Stimulated activated naive CD8-positive, alpha-beta T cell treated with anti-CD3 and anti-CD28 coated beads, Interleukin-15, Interleukin-2, amounts not matched to agents 100 ng/mL and 50 ng/mL, for 24 hours (primary cell): Measurements from ENCODE around the gene AKT3.
A peak's percentile ranks its signal among the peaks of the same experiment; 100 is the strongest.
"Not testable (repeated sequence)": the region's sequence is repeated elsewhere in the genome, so short reads cannot be mapped to it uniquely, and the experiment has no call there.

Experiments used
- H3K27ac Mint-ChIP-seq: one replicate; pipeline ENCODE4 v1.8.0; 2021; ENCODE audit warnings: mild to moderate bottlenecking, mixed read lengths
- H3K27me3 Mint-ChIP-seq: one replicate; pipeline ENCODE4 v1.8.0; 2021; ENCODE audit warnings: mixed read lengths
- H3K36me3 Mint-ChIP-seq: one replicate; pipeline ENCODE4 v1.8.0; 2021; ENCODE audit warnings: low read depth, mixed read lengths
- H3K4me1 Mint-ChIP-seq: one replicate; pipeline ENCODE4 v1.8.0; 2021; ENCODE audit warnings: low read depth, mixed read lengths
- H3K4me3 Mint-ChIP-seq: one replicate; pipeline ENCODE4 v1.8.0; 2021; ENCODE audit warnings: mild to moderate bottlenecking, mixed read lengths
- H3K9me3 Mint-ChIP-seq: one replicate; pipeline ENCODE4 v1.8.0; 2021; ENCODE audit warnings: mixed read lengths

The AKT3 gene

DNA sequence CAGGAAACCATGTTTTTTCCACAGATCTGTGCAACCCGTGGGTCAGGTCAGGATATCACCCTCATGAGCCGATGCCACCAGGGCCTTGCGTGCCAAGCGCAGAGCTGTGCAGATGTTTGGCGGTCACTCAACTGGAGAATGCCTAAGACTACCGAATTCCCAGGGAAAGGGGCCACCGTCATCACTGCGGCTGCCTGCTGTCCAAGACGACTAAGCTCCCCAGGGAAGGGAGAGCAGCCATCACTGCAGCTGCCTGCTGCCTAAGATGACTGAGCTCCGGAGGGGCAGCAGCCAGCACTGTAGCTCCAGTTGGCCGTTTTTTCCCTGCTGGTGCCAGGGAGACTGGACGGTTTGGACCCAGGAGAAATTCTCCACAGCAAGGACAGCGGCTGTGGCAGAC is 31.1 kb downstream of the AKT3 start:
- H3K4me1 Mint-ChIP-seq, result peaks cover 29% of the 10 kb centered on the region
- H3K27me3 Mint-ChIP-seq, result no peaks in the 10 kb centered on the region
- H3K9me3 Mint-ChIP-seq, result peaks cover 42% of the 10 kb centered on the region
- no peak overlapping the region for H3K4me3 Mint-ChIP-seq
- H3K27ac Mint-ChIP-seq, result no peak overlapping the region
- H3K36me3 Mint-ChIP-seq, result peaks cover 73% of the 10 kb centered on the region

DNA sequence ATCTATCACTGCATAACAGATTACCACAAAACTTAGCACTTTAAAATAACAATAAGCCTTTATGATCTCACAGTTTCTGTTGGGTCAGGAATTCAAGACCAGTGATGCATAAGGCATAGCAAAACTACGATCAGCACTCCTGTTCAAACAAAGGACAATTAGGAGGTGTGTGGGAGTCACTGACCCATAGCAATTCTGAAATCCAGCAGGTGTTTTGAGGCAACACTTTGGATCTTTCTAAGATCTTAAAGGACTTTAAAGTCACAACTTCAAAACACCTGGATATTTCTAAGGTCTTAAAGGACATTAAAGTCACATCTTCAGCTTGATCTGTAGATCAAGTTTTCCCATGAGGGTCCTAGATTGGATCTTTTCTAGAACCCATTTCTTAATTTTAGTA is 35.3 kb downstream of the AKT3 start:
- Mint-ChIP-seq H3K27me3 (no peaks in the 10 kb centered on the region), H3K4me3 (no peak overlapping the region), H3K36me3 (peaks cover 53% of the 10 kb centered on the region), H3K27ac (no peak overlapping the region), H3K9me3 (peaks cover 20% of the 10 kb centered on the region), H3K4me1 (peaks cover 16% of the 10 kb centered on the region)

DNA sequence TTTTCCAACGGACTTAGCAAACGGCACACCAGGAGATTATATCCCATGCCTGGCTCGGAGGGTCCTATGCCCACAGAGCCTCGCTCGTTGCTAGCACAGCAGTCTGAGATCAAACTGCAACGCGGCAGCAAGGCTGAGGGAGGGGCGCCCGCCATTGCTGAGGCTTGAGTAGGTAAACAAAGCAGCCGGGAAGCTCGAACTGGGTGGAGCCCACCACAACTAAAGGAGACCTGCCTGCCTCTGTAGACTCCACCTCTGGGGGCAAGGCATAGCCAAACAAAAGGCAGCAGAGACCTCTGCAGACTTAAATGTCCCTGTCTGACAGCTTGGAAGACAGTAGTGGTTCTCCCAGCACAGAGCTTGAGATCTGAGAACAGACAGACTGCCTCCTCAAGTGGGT is 42.7 kb downstream of the AKT3 start:
- H3K27ac Mint-ChIP-seq, result not testable (repeated sequence)

GRCh38 chr1:243806310-243806709 is 43.7 kb downstream of the AKT3 start:
- Mint-ChIP-seq H3K9me3 (peaks cover 6% of the 10 kb centered on the region), H3K36me3 (peaks cover 42% of the 10 kb centered on the region), H3K27me3 (no peaks in the 10 kb centered on the region), H3K4me1 (peaks cover 70% of the 10 kb centered on the region), H3K27ac (no peak overlapping the region), H3K4me3 (no peak overlapping the region)

More for the DNA sequence above, 42.7 kb downstream of the AKT3 start:
- Mint-ChIP-seq H3K4me1 (peaks cover 67% of the 10 kb centered on the region), H3K36me3 (peaks cover 47% of the 10 kb centered on the region)
- not testable (repeated sequence) for H3K9me3 Mint-ChIP-seq, H3K4me3 Mint-ChIP-seq, H3K27me3 Mint-ChIP-seq

DNA sequence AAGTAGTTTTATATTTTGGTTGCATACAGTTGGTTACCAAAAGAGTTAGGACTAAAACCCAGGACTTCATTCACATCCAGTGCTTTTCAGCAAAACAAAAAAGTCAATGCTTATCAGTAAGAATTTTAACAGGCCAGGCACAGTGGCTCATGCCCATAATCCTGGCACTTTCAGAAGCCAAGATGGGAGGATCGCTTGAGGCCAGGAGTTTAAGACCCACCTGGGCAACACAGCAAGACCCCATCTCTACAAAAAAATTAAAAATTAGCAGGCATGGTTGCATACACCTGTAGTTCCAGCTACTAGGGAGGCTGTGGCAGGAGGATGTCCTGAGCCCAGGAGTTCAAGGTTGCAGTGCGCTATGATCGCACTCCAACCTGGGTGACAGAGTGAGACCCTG is 47.3 kb downstream of the AKT3 start:
- peaks cover 64% of the 10 kb centered on the region for H3K4me1 Mint-ChIP-seq
- peaks cover 30% of the 10 kb centered on the region for H3K36me3 Mint-ChIP-seq
- H3K9me3 Mint-ChIP-seq, result peaks cover 5% of the 10 kb centered on the region
- H3K27me3 Mint-ChIP-seq, result no peaks in the 10 kb centered on the region
- no peak overlapping the region for H3K4me3 Mint-ChIP-seq
- no peak overlapping the region for H3K27ac Mint-ChIP-seq

DNA sequence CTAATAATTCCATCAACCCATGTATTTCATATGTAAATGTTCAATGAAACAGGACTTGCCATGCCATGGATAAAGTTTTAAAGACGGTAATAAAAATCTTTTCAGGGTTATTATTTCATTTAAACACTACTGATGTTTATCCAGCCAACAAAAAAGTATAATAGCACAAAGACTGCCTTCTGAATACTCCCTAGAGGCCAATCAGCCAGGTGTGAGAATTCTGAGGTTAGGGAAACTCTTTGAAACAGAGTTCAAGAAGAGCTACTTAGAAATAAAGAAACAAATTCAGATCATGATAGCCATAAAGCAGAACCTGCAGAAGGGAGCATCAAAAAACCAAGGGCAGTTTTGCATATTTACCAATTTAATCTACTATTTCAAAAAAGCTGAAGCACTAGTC is 48.7 kb downstream of the AKT3 start:
- no peak overlapping the region for H3K4me3 Mint-ChIP-seq
- H3K36me3 Mint-ChIP-seq, result peaks cover 39% of the 10 kb centered on the region
- no peak overlapping the region for H3K27ac Mint-ChIP-seq

DNA sequence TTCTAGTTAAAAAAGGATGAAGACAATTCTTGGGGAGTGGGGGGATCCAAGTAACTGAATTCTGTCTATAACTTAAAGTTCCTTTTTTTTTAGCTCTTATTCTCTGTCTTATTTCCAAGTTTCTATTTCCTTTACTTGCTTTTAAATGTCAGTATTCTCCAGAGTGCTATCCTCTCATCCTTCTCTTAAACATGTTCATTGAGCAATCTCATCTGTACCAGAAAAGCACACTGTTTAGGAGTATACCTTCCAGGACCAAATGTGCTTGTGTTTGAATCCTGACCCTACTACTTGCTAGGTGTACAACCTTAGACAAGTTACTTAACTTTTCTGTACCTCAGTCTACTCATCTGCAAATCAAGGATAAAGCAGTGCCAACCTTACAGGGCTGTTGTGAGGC is 50.1 kb downstream of the AKT3 start:
- H3K4me3 Mint-ChIP-seq, result no peak overlapping the region

More for the DNA sequence above, 48.7 kb downstream of the AKT3 start:
- Mint-ChIP-seq H3K4me1 (peaks cover 61% of the 10 kb centered on the region), H3K9me3 (peaks cover 5% of the 10 kb centered on the region), H3K27me3 (no peaks in the 10 kb centered on the region)

DNA sequence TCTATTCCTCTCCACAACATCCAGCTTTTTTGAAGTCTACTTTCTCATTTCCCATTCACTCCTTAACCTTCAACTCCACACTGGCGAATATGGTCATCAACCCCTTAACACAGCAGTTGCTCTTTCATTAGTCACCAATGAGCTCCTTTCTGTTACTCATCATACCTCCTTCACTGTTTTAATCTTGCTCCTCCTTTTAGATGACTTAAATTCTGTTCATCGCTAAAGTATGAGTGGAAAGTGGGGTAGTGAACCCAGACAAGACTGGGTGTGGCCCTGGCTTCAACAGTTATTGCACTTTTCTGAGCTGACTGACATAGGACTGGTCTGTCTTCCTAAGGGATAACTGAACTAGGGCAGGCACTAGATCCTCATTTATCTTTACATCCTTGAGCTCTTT is 51.3 kb downstream of the AKT3 start:
- peaks cover 5% of the 10 kb centered on the region for H3K9me3 Mint-ChIP-seq
- peaks cover 37% of the 10 kb centered on the region for H3K36me3 Mint-ChIP-seq
- H3K27me3 Mint-ChIP-seq, result no peaks in the 10 kb centered on the region
- H3K27ac Mint-ChIP-seq, result peak overlapping the region; percentile 67
- no peak overlapping the region for H3K4me3 Mint-ChIP-seq
- H3K4me1 Mint-ChIP-seq, result peaks cover 50% of the 10 kb centered on the region

More for the DNA sequence above, 50.1 kb downstream of the AKT3 start:
- Mint-ChIP-seq H3K27ac (no peak overlapping the region), H3K4me1 (peaks cover 49% of the 10 kb centered on the region), H3K27me3 (no peaks in the 10 kb centered on the region), H3K9me3 (peaks cover 5% of the 10 kb centered on the region), H3K36me3 (peaks cover 36% of the 10 kb centered on the region)

DNA sequence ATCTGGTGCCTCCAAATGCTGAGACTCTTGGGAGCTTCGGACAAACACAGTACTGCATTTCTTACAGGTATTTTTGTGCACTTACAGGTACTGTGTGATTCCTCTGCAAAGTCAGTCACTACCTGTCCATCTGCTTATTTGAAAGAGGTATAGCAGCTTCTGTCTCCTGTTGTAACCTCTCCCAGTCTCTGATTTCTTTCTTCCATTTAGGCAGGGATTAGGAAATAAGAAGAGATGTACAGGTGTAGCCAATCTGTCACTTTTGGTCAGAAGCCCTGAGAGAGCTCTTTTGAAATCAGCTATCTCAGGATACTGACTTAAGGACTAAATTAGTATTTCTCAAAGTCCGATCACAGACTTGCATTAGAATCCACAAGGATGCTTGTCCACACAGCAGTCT is 54.0 kb downstream of the AKT3 start:
- Mint-ChIP-seq H3K27ac (no peak overlapping the region), H3K36me3 (peaks cover 30% of the 10 kb centered on the region), H3K27me3 (no peaks in the 10 kb centered on the region), H3K9me3 (peaks cover 5% of the 10 kb centered on the region), H3K4me1 (peaks cover 62% of the 10 kb centered on the region), H3K4me3 (no peak overlapping the region)

DNA sequence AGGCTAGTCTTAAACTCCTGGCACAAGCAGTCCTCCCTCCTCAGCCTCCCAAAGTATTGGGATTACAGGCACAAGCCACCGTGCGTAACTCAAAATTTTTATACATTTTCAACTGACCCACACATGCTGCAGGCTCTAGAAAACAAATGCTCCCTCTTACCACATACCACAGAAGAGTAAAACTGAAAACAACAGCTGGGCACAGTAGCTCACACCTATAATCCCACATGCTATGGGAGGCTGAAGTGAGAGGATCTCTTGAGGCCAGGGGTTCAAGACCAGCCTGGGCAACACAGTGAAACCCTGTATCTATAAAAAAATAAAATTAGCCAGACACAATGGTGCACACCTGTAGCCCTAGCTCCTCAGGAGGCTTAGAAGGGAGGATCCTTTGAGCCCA is 56.7 kb downstream of the AKT3 start:
- Mint-ChIP-seq H3K4me1 (peaks cover 57% of the 10 kb centered on the region), H3K27ac (no peak overlapping the region), H3K4me3 (no peak overlapping the region)

DNA sequence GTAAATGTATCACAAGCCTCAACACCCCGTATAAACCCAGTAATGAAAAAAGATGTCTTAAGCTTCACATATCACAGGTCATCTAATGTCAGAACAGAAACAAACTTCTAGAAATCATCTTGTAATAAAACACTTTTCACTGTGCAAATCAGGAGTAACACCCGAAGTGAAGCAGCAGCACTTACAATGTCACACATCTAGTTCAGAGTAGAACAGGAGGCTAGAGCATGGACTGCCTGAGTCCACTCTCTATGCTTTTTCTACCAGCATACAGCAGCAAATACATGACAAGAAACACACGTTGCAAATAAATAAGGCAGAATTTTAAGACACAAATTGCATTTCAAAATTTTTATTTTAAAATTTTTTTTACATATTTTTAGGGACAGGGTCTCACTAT is 57.2 kb downstream of the AKT3 start:
- Mint-ChIP-seq H3K4me1 (peaks cover 57% of the 10 kb centered on the region), H3K4me3 (no peak overlapping the region), H3K9me3 (no peaks in the 10 kb centered on the region), H3K27ac (no peak overlapping the region), H3K27me3 (no peaks in the 10 kb centered on the region), H3K36me3 (peaks cover 29% of the 10 kb centered on the region)

More for the DNA sequence above, 56.7 kb downstream of the AKT3 start:
- no peaks in the 10 kb centered on the region for H3K27me3 Mint-ChIP-seq
- H3K9me3 Mint-ChIP-seq, result peaks cover under 1% of the 10 kb centered on the region
- peaks cover 30% of the 10 kb centered on the region for H3K36me3 Mint-ChIP-seq

GRCh38 chr1:243792401-243792800 is 57.6 kb downstream of the AKT3 start:
- H3K36me3 Mint-ChIP-seq, result peaks cover 27% of the 10 kb centered on the region
- H3K9me3 Mint-ChIP-seq, result no peaks in the 10 kb centered on the region
- peaks cover 59% of the 10 kb centered on the region for H3K4me1 Mint-ChIP-seq
- H3K27ac Mint-ChIP-seq, result no peak overlapping the region
- no peak overlapping the region for H3K4me3 Mint-ChIP-seq
- no peaks in the 10 kb centered on the region for H3K27me3 Mint-ChIP-seq

GRCh38 chr1:243791586-243792267 is 58.3 kb downstream of the AKT3 start:
- no peaks in the 10 kb centered on the region for H3K9me3 Mint-ChIP-seq
- no peak overlapping the region for H3K27ac Mint-ChIP-seq
- H3K27me3 Mint-ChIP-seq, result no peaks in the 10 kb centered on the region
- peaks cover 54% of the 10 kb centered on the region for H3K4me1 Mint-ChIP-seq
- no peak overlapping the region for H3K4me3 Mint-ChIP-seq
- H3K36me3 Mint-ChIP-seq, result peaks cover 25% of the 10 kb centered on the region

DNA sequence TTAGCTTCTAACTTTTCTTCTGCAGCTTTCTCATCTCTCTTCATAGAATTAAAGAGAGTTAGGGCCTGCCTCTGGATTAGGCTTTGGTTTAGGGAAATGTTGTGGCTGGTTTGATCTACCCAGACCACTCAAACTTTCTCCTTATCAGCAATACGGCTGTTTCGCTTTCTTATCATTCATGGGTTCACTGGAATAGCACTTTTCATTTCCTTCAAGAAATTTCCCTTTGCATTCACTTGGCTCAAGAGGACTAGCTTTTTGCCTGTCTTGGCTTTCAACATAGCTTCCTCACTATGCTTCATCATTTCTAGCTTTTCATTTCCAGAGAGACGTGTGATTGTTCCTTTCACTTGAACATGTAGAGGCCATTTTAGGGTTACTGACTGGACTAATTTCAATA is 59.6 kb downstream of the AKT3 start:
- Mint-ChIP-seq H3K27ac (no peak overlapping the region), H3K27me3 (no peaks in the 10 kb centered on the region), H3K36me3 (peaks cover 18% of the 10 kb centered on the region), H3K4me1 (peaks cover 52% of the 10 kb centered on the region), H3K4me3 (peak overlapping the region; percentile 10), H3K9me3 (no peaks in the 10 kb centered on the region)

GRCh38 chr1:243786531-243786930 is 63.5 kb downstream of the AKT3 start:
- Mint-ChIP-seq H3K27me3 (no peaks in the 10 kb centered on the region), H3K4me3 (no peak overlapping the region), H3K9me3 (no peaks in the 10 kb centered on the region), H3K4me1 (peaks cover 24% of the 10 kb centered on the region), H3K27ac (no peak overlapping the region), H3K36me3 (peaks cover 10% of the 10 kb centered on the region)

DNA sequence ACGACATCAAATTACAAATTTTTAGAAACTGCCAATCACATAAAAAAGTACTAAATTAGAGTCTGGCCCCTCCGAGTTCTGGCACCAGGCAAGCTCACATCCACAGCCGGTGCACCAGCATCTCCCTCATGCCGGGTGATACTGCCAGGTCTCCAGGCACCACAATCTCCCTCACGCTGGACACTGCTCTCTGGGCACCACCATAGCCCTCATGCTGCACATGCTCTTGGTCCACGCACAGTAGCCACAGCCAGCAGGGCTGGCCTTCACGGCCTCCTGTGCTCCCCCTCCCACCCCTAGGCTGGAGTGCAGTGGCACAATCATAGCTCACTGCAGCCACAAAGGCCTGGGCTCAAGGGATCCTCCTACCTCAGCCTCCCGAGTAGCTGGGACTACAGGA is 65.5 kb downstream of the AKT3 start:
- H3K9me3 Mint-ChIP-seq, result no peaks in the 10 kb centered on the region
- peaks cover 7% of the 10 kb centered on the region for H3K4me1 Mint-ChIP-seq
- no peak overlapping the region for H3K4me3 Mint-ChIP-seq
- no peak overlapping the region for H3K27ac Mint-ChIP-seq
- no peaks in the 10 kb centered on the region for H3K27me3 Mint-ChIP-seq
- peaks cover 9% of the 10 kb centered on the region for H3K36me3 Mint-ChIP-seq
